ENCODE data around the gene CLASRP. TPM values are rescaled to one million over a fixed set of nuclear protein-coding genes. Genes with fewer than 3 reads are reported as not detected.

CLASRP gene
- total RNA-seq, 3 donors from 2014 or later (not counting 1 experiment from before 2014, with no cell fraction given) = 142 to 160 (median 146) TPM

- no peak overlapping the region for H3K4me3 Mint-ChIP-seq
- Histone ChIP-seq H3K36me3 (ENCODE audit: control insufficient read depth, insufficient read depth, low read length) (peaks cover 38% of the 10 kb centered on the region), H3K27ac (ENCODE audit: low read length) (peak overlapping the region; percentile 34), H3K27me3 (ENCODE audit: control insufficient read depth, insufficient read depth, low read length) (no peaks in the 10 kb centered on the region), H3K4me1 (ENCODE audit: control insufficient read depth, insufficient read depth, low read length) (peaks cover 19% of the 10 kb centered on the region), H3K9me3 (ENCODE audit: control insufficient read depth, insufficient read depth, low read length) (no peaks in the 10 kb centered on the region), H3K4me3 (ENCODE audit: low read length) (no peak overlapping the region)
- H3K9me3 Mint-ChIP-seq = no peaks in the 10 kb centered on the region
- no peak for TF ChIP-seq CTCF (IDR thresholded peaks at IDR 0.05)
- peaks cover 15 to 32% of the 10 kb centered on the region in 2 donors for H3K4me1 Mint-ChIP-seq
- 72% methylated on average over 9 of the region's 9 CpGs for WGBS (ENCODE audit: insufficient coverage)
- peak overlapping the region in 1 of 2 donors; percentile 10 for H3K27ac Mint-ChIP-seq
- intact Hi-C loops (cut with micrococcal nuclease) = loop anchor here (10.0 kb wide), 1 partner anchor 247 kb away; the partner anchor contains the start of gene BCAM
- ATAC-seq = peak in 1 of 3 donors; percentile 18
- no peaks in the 10 kb centered on the region for H3K27me3 Mint-ChIP-seq (ENCODE audit: low read depth in 2 of 2)
- no peak for DNase-seq
- H3K36me3 Mint-ChIP-seq = no peaks in the 10 kb centered on the region
Measured at GRCh38 chr19:45051929-45052579, 13.2 kb downstream of the CLASRP start.

- Mint-ChIP-seq H3K9me3 (no peaks in the 10 kb centered on the region), H3K4me3 (no peak overlapping the region), H3K36me3 (no peaks in the 10 kb centered on the region), H3K27ac (no peak overlapping the region), H3K4me1 (peaks cover 8 to 28% of the 10 kb centered on the region in 2 donors), H3K27me3 (ENCODE audit: low read depth in 2 of 2) (no peaks in the 10 kb centered on the region)
- intact Hi-C loops (cut with micrococcal nuclease) = loop anchor here (10.0 kb wide), 1 partner anchor 252 kb away; the partner anchor contains the start of gene BCAM
- WGBS (ENCODE audit: insufficient coverage) = 91% methylated on average over 8 of the region's 8 CpGs
- no peak overlapping the region for H3K4me3 ChIP-seq (ENCODE audit: low read length)
- ATAC-seq (no peak), DNase-seq (no peak)
- H3K4me1 ChIP-seq (ENCODE audit: control insufficient read depth, insufficient read depth, low read length) = peaks cover 11% of the 10 kb centered on the region
- no peak overlapping the region for H3K27ac ChIP-seq (ENCODE audit: low read length)
- TF ChIP-seq CTCF (IDR thresholded peaks at IDR 0.05) = no peak
- H3K9me3 ChIP-seq (ENCODE audit: control insufficient read depth, insufficient read depth, low read length) = no peaks in the 10 kb centered on the region
- peaks cover 82% of the 10 kb centered on the region for H3K36me3 ChIP-seq (ENCODE audit: control insufficient read depth, insufficient read depth, low read length)
- no peaks in the 10 kb centered on the region for H3K27me3 ChIP-seq (ENCODE audit: control insufficient read depth, insufficient read depth, low read length)
Measured at GRCh38 chr19:45056831-45057230, 18.0 kb downstream of the CLASRP start.

GRCh38 chr19:45057444-45057843 is 18.6 kb downstream of the CLASRP start:
- 94% methylated on average over 9 of the region's 9 CpGs for WGBS (ENCODE audit: insufficient coverage)

More at GRCh38 chr19:45057444-45057843, 18.6 kb downstream of the CLASRP start:
- Mint-ChIP-seq H3K27ac (no peak overlapping the region), H3K36me3 (no peaks in the 10 kb centered on the region), H3K9me3 (no peaks in the 10 kb centered on the region), H3K27me3 (ENCODE audit: low read depth in 2 of 2) (no peaks in the 10 kb centered on the region), H3K4me1 (peaks cover 8 to 22% of the 10 kb centered on the region in 2 donors), H3K4me3 (no peak overlapping the region)
- Histone ChIP-seq H3K27me3 (ENCODE audit: control insufficient read depth, insufficient read depth, low read length) (no peaks in the 10 kb centered on the region), H3K27ac (ENCODE audit: low read length) (no peak overlapping the region), H3K36me3 (ENCODE audit: control insufficient read depth, insufficient read depth, low read length) (peaks cover 83% of the 10 kb centered on the region), H3K4me3 (ENCODE audit: low read length) (no peak overlapping the region), H3K9me3 (ENCODE audit: control insufficient read depth, insufficient read depth, low read length) (no peaks in the 10 kb centered on the region), H3K4me1 (ENCODE audit: control insufficient read depth, insufficient read depth, low read length) (peaks cover 11% of the 10 kb centered on the region)
- DNase-seq = no peak
- intact Hi-C loops (cut with micrococcal nuclease) = loop anchor here (10.0 kb wide), 1 partner anchor 253 kb away; the partner anchor contains the start of gene BCAM
- no peak for TF ChIP-seq CTCF (IDR thresholded peaks at IDR 0.05)
- no peak for ATAC-seq
